ENCODE measurements around the gene DISP3.

The DISP3 gene

GRCh38 chr1:11529330-11529729, 50.4 kb downstream of the DISP3 start:
- no peak for DNase-seq (ENCODE audit: low read depth in 2 of 2)

DNA sequence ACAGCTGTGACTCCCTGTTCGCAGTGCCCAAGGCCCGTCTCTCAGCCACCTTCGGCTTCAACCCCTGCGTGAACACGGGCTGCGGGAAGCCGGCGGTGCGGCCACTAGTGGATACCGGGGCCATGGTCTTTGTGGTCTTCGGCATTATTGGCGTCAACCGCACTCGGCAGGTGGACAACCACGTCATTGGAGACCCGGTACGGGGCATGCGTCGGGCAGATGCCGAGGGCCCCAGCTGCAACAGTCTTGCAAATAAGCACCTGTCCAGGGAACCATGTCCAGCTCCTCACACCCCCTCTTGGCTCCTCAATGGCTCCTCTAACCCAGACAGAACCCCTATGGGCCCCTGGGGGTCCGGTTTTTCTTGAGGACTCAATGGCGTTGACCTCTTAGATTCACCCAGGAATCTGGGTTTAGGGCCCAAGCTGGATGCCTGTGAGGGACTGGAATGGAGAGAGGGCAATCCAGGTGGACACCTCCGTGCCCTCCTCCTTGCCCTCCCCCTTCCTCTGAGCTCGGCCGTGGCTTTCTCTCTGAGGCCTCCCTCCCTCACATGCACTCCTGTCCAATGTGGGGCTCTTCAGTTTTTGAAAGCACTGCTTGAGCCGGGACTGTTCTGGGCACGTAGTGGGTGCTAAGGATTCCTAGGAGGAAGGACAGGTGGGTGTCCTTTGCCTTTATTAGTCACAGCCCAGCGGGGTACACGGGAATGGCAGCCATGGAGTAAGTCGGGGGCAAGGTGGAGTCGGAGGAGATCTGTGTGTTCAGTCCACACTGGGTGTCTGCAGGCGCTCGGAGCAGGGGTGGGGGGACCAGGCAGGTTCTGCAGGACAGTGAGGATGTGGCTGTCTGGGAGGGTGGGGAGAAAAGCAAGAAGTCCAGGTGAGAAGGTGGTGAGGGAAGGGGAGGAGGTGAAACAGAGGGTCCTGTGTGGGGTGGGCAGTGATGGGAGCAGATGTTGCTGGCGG, 51.1 kb downstream of the DISP3 start:
- no peak for DNase-seq (ENCODE audit: low read depth in 2 of 2)

DNA sequence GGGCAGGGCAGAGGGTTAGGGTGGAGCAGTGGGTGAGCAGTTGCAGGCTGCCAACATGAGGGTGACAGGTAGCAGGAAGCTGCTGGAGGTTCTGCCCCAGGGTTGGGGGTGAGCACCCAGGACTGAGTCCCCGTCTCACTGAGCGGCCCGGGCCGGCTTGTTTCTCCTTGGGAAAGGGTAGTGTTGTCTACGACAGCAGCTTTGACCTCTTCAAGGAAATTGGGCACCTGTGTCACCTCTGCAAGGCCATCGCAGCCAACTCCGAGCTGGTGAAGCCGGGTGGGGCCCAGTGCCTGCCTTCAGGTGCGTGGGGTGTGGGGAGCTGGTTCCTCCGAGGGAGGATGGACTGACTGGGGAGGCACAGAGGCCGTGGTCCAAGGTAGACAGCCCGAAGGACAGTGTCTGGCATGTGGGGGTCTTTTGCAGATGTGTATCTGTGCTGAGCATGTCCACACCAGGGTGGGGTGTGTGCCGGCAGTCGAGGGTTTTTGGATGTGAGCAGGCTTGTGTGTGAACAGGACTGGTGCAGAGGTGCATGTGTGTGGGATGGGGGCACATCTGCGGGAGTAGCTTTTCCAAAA, 51.9 kb downstream of the DISP3 start:
- no peak for DNase-seq (ENCODE audit: low read depth in 2 of 2)

- DNase-seq (ENCODE audit: low read depth in 2 of 2) = no peak
Observed at GRCh38 chr1:11531314-11531870, 52.4 kb downstream of the DISP3 start.

DNA sequence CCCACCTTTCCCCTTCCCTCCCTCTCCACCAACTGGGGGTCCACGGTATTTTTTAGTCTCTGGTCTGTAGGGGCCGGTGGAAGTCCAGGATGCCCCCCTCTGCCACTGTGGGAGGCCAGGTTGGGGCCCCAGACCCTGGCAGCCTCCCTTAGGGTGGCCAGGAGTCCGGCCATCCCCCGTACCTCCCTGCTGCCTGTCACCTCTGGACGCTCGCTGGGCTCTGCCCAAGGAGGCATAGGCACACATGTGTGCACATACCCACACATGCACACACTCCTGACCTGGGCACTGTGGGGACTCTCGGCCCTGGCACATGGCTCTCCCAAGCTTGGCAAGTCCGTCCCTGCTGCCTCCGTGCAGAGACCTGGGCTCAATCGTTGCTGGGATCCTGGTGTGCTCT, 53.0 kb downstream of the DISP3 start:
- no peak for DNase-seq (ENCODE audit: low read depth in 2 of 2)

- no peak for DNase-seq (ENCODE audit: low read depth in 2 of 2)
Observed at GRCh38 chr1:11533790-11534787, 55.1 kb downstream of the DISP3 start.

DNA sequence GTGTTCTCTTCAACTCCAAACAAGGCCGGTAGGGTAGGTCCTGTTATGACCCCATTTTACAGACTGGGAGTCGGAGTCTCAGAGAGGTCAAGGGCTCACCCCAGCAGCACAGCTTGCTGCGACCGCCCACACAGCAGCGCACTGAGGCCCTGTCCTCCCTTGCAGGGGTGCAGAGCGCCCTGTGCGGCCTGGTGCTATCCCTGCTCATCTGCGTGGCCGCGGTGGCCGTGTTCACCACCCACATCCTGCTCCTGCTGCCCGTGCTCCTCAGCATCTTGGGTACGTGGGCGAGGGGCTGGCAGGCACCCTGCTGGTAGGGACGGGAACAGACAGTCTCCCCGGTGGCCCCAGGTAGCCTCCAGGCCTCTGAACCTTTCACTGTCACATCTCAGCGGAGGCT, 55.9 kb downstream of the DISP3 start:
- no peak for DNase-seq (ENCODE audit: low read depth in 2 of 2)

GRCh38 chr1:11535316-11535715, 56.4 kb downstream of the DISP3 start:
- DNase-seq (ENCODE audit: low read depth in 2 of 2) = no peak

DNA sequence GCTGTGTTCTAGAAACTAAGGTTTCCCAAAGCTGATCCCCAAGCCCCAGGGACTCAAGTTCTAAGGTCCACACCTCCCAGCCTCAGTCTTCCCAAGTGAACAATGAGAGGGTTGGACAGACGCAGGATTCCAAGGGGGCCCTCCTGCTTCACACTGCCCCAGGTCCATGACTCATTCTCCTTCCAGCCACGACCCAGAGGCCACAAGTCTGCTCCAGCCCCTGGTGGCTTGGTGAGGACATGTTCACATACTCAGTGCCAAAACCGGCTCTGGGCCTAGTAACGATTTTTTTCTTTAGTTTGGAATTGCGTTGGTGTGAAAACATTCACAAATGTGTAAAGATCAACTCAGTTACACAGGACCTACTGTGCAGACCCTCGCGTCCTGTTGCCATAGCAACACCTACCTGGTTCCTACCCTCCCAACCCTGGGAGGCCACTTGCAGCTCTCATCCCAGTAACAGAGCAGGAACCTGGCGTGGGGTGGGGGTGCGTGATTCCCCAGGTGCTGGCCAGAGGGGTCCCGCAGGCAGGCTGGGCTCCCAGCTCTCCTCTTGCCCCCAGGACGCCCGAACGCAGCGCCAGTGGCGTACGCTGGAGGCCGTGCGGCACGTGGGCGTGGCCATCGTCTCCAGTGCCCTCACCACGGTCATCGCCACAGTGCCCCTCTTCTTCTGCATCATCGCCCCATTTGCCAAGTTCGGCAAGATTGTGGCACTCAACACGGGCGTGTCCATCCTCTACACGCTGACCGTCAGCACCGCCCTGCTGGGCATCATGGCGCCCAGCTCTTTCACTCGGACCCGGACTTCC, 57.0 kb downstream of the DISP3 start:
- no peak for DNase-seq (ENCODE audit: low read depth in 2 of 2)

- DNase-seq (ENCODE audit: low read depth in 2 of 2) = no peak
Observed at GRCh38 chr1:11536573-11537379, 57.8 kb downstream of the DISP3 start.

GRCh38 chr1:11537380-11537764, 58.4 kb downstream of the DISP3 start:
- no peak for DNase-seq (ENCODE audit: low read depth in 2 of 2)

- no peak for DNase-seq (ENCODE audit: low read depth in 2 of 2)
Observed at GRCh38 chr1:11537854-11538591, 59.1 kb downstream of the DISP3 start.

DNA sequence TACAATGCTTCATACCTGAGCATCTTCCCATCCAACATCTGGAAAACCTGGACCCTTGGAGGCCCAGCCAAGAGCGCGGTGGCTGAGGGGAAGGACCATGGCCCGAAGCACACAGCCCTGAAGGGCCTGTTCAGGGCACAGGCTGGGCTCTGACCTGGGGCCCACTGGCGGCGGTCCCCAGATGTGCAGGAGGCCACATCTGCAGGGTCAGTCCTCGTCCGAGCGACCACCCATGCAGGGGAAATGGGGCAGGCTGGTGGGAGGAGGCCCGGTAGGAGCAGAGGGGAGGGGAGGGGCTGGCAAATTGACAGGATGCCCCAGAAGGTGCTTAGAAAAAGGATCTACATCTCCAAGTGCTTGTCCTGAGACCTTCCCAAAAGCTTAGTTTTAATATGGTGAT, 59.9 kb downstream of the DISP3 start:
- no peak for DNase-seq (ENCODE audit: low read depth in 2 of 2)

GRCh38 chr1:11539850-11540772, 61.2 kb downstream of the DISP3 start:
- no peak for DNase-seq (ENCODE audit: low read depth in 2 of 2)

DNA sequence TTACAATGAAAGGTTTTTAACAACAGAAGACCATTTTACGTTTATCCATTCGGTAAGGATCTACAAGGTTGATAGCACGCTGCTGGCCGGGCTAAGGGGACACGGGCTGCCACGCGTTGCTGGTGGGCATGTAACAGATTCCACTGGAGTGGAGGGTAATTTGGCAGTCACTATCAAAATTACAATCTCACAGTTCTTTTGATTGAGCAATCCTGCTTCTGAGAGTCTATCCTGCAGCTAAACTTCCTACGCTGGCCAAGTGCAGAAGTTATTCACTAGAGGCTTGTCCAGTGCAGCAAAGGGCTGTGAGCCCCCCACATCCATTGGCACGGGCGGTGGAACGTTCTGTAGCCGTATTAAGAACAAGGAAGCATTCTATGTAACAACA, 61.8 kb downstream of the DISP3 start:
- DNase-seq (ENCODE audit: low read depth in 2 of 2) = no peak

- no peak for DNase-seq (ENCODE audit: low read depth in 2 of 2)
Observed at GRCh38 chr1:11541236-11541635, 62.3 kb downstream of the DISP3 start.

- DNase-seq (ENCODE audit: low read depth in 2 of 2) = no peak
Observed at GRCh38 chr1:11541956-11542355, 63.0 kb downstream of the DISP3 start.

DNA sequence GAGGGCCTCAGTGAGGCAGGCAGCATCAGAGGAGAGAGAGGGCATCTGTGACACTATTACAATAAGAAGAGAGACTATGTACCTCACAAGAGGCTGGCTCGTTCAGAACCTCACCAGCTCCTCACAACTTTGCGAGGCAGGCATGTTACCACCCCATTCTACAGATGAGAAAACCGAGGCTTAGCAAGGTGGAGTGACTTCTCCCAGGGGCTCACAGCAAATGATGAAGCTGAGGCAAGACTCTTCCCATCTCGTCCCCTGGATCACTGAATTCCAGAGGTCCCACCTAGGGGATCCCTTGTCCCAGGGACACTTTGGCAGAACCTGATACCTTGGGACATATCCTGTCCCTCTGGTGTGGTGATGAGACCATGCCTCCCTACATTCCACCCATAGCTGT, 64.4 kb downstream of the DISP3 start:
- DNase-seq (ENCODE audit: low read depth in 2 of 2) = no peak

Data from stimulated activated CD4-positive, alpha-beta T cell treated with anti-CD3 and anti-CD28 coated beads, Interleukin-4, amount 100 ng/mL, for 48 hours (primary cell).